HG03442 (cell line): ENCODE measurements around the gene GIPC1.
"Not testable (repeated sequence)": the region's sequence is repeated elsewhere in the genome, so short reads cannot be mapped to it uniquely, and the experiment has no call there.

Experiments used
- ATAC-seq: cut with Tn5 transposase; IDR thresholded peaks from one replicate; pipeline ENCODE4 v1.9.1; 2021; ENCODE audit warnings: mild to moderate bottlenecking, moderate library complexity; ENCODE audit not compliant: unreplicated experiment

The GIPC1 gene

GRCh38 chr19:14519245-14519859, 23.4 kb upstream of the GIPC1 start:
- no peak for ATAC-seq

GRCh38 chr19:14517840-14518505, 22.0 kb upstream of the GIPC1 start, which contains the start of gene DNAJB1:
Gene DNAJB1 (minus strand): TSS chr19:14518397. CDS start chr19:14518349, 48 bp downstream.
- ATAC-seq: peak; percentile 51

- ATAC-seq: no peak
Measured at GRCh38 chr19:14517446-14517839, 21.5 kb upstream of the GIPC1 start.

- no peak for ATAC-seq
Measured at GRCh38 chr19:14516746-14517438, 21.0 kb upstream of the GIPC1 start.

DNA sequence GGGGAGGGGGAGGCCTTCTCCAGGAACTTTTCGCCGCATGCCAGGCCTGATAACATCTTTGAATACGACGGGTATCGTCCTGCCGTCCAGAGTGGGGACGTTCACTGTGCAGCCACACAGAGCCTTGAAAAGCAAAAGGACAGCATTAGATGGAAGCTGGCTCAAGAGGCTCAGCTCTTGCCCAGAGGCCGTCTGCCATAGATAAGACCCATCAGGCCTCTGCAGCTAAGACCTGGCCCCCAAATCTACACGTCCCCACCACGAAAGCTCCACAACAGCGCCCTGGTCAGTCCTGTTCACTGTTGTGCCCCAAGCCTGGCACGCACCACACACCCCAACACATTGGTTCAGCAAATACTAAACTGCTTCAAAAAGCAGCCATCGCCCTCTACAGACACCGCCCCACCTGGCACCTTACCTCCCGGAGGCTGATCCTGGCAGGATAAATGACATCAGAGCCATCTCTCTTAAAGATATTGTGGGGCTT, 20.2 kb upstream of the GIPC1 start:
- ATAC-seq: no peak

DNA sequence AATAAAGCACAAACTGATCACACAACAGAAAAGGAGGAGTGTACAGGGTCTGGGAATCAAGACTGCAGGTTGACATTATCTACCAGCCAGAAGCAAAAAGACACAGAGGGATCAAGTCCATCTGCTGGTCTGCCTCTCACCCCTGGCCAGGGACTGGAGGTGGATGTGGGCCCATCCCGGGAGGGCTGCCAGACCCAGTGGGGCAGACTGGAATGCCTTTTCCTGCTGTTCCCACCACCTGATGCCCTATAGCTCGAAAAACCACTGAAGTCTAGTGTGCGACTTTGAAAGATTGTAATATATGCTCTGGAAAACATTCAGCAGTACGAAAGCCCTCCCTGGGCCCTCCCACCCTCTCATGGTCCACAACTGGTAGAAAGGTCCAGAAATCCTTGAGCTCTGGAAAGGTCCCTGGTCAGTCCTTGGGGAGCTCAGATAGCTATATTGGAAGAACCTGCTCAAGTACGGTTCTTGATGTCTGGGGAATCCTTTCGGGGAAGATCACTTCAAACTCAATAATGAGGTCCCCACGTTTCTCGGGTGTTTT, 19.6 kb upstream of the GIPC1 start:
- no peak for ATAC-seq

DNA sequence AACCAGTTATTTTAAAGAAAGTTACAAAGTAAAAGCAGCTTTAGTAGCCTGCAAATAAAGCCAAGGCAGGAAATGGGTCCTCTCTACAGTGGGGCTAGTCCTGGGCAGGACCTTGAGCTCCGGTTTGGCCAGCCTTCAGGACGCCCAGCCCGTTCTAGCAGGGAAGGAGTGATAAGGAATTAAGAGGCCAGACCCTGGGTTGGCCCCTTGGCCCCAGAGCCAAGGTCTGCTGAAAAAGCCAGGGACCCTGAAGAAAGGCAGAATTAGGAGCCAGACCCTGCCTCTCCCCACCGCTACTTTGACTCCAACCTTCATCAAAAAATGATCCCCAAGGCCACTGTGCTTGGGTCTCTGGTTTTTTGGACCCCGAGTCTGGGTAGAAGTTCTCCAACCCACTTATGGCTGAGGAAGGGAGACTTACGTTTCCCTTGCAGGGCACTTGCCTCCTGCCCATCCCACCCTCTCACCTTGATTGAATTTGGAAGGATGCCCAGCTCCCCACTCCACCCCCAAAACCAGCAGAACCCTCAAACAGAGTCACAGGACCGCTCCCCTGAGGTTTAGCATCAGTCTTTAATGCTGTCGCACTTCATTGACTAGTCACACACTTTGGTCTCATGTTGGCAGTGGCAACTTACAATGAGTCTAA, 18.4 kb upstream of the GIPC1 start:
- ATAC-seq: no peak

GRCh38 chr19:14512406-14512961, 16.6 kb upstream of the GIPC1 start:
- ATAC-seq: no peak

DNA sequence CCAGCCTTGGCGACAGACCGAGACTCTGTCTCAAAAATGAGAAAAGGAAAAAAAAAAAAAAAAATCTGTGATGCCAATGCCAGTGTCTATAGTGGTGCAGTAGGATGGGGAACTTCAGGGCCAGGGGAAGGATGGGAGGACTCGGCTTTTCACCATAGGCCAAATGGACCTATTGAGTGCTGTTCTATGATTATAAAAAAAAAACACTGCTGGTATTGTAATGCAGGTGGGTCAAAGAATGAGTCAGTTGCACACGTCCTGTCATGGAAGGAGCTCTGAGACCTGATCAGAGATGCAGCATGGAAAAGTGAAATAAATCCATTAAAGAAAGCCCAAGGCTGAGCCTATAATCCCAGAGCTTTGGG, 15.3 kb upstream of the GIPC1 start:
- ATAC-seq: no peak

GRCh38 chr19:14510311-14511228, 14.6 kb upstream of the GIPC1 start:
- ATAC-seq: no peak

GRCh38 chr19:14507704-14508542, 12.0 kb upstream of the GIPC1 start:
- ATAC-seq: no peak

GRCh38 chr19:14505488-14506239, 9.7 kb upstream of the GIPC1 start:
- no peak for ATAC-seq

DNA sequence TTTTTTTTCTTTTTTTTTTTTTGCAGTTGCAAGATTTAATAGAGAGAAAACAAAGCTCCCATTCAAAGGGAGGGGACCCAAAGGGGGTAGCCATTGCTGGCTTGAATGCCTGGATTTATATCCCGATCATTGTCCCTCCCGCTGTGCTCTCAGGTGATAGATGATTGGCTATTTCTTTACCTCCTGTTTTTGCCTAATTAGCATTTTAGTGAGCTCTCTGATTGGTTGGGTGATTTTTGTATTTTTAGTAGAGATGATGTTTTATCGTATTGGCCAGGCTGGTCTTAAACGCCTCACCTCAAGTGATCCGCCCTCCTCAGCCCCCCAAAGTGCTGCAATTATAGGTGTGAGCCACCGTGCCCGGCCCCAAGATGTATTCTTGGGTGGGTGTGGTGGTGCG, 8.6 kb upstream of the GIPC1 start:
- not testable (repeated sequence) for ATAC-seq

DNA sequence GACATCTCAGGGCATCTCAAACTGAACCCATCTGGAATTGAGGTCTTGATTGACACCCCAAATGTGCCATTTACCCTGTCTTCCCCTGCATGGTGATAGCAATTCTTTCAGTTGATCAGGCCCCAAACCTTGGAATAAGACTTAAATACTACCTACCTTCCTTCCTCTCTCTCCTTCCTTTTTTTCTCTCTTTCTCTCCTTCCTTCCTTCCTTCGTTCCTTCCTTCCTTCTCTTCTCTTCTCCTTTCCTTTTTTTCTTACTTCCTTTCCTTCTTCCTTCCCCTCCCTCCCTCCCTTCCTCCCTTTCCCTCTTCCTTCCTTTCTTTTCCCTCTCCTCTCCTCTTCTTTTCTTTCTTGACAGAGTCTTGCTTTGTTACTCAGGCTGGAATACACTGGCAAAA, 7.4 kb upstream of the GIPC1 start:
- no peak for ATAC-seq

DNA sequence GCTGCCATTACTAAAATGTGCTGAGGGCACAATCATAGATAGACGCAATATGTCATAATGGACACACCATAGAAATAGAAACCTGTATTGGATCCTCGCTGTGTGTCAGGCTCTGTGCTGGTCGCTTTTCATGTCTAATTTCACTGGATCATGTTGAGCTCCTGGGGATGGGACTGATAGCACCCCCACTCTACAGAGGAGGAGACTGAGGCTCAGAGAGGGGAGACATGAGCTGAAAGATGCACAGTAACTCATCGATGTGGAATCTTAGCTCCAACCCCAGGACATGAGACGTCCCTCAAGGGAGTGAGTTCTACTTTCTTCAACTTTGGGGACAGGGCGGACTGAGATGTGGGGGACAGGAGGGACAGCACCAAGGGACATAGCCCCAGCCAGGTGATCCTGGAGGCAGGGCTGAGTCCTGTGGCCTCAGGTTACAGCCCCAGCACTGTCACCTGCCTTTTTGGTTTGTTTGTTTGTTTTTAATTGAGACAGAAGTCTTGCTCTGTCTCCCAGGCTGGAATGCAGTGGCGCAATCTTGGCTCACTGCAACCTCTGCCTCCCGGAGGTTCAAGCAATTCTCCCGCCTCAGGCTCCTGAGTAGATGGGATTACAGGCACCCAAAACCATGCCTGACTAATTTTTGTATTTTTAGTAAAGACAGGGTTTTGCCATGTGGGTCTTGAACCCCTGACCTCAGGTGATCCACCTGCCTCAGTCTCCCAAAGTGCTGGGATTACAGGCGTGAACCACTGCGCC, 6.6 kb upstream of the GIPC1 start:
- ATAC-seq: no peak

DNA sequence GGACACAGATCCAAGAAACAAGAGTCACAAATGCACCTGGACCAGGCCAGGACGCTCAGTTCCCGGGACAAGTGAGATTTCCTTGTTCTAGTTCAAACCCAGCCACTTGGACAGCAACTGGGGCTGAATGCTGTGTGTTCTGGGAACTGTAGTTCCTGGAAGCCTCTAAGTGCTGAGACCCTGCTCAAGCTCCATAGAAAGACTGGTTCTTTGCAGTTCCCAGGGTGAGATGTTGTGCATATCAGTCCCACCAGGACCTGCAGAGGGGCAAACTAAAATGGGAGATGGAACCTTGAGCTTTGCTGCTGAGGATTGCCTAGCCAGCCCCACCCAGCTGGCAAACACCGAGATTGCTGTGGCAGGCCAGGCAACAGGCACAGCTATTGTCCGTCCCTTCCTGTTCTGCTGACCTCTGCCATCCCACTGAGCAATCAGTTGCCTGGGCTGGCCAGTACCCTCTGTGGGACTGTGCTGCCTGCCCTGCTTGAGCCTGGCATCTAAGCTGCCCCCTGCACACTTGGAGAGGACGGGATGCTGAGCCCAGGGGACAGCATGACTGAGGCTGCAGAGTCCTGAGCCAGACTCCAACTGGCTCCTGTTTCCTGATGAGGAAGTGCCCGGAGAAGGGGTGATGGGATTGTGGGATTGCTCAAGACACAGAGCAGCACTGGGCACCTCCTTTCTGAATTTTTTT, 1.4 kb upstream of the GIPC1 start:
- ATAC-seq: no peak

DNA sequence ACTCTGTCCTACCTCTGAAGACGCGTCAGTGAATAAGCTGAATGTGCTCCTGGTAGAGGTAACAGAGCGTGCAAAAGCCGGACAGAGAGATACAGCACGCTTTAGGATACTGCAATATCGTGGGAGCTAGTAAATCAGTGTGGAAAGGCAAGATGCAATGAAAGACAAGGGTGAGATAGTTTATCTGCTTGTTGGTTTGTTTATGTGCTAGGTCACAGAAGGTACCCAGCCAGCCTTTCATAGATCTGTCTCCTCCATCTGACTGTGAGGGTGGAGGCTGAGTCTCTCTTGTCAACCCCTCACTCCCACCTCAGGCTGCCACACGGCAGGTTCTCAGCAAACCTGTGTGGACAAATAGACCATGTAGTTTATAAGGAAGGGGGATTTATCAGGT, 904 bp upstream of the GIPC1 start:
- no peak for ATAC-seq
